Parathyroid adenoma (tissue), 2 donors: ENCODE data around the gene NPY1R.

ENCODE experiments used
- H2AFZ ChIP-seq: fragments of 300-600 bp; sonication (generic); one replicate; pipeline ENCODE4 v1.7.0; 2017; ENCODE audit warnings: antibody characterized with exemption, mild to moderate bottlenecking
- H3K27ac ChIP-seq: fragments of 300-600 bp; sonication (generic); one replicate; pipeline ENCODE4 v1.7.0; 2017
- H3K27me3 ChIP-seq: fragments of 300-600 bp; sonication (generic); one replicate; pipeline ENCODE4 v1.7.0; 2017; ENCODE audit warnings: low read length; ENCODE audit not compliant: control insufficient read depth, insufficient read depth
- H3K36me3 ChIP-seq: fragments of 300-600 bp; sonication (generic); one replicate; pipeline ENCODE4 v1.7.0; 2017; ENCODE audit warnings: low read length; ENCODE audit not compliant: control insufficient read depth, insufficient read depth
- H3K4me1 ChIP-seq: fragments of 300-600 bp; sonication (generic); one replicate; pipeline ENCODE4 v1.7.0; 2017; ENCODE audit warnings: control low read depth
- H3K4me2 ChIP-seq: fragments of 300-600 bp; sonication (generic); one replicate; pipeline ENCODE4 v1.7.0; 2017; ENCODE audit warnings: low read length
- H3K4me3 ChIP-seq: fragments of 300-600 bp; sonication (generic); one replicate; pipeline ENCODE4 v1.7.0; 2017; ENCODE audit warnings: low read depth, low read length
- H3K79me2 ChIP-seq: fragments of 300-600 bp; sonication (generic); one replicate; pipeline ENCODE4 v1.7.0; 2017; ENCODE audit warnings: control low read depth
- H3K9ac ChIP-seq: fragments of 300-600 bp; sonication (generic); one replicate; pipeline ENCODE4 v1.7.0; 2017; ENCODE audit warnings: mild to moderate bottlenecking
- H3K9me3 ChIP-seq: fragments of 300-600 bp; sonication (generic); one replicate; pipeline ENCODE4 v1.7.0; 2017; ENCODE audit warnings: low read length; ENCODE audit not compliant: control insufficient read depth
- CTCF ChIP-seq: fragments of 300-600 bp; sonication (generic); IDR thresholded peaks from one replicate; pipeline ENCODE4 v1.7.0; 2017; ENCODE audit warnings: antibody characterized with exemption, mild to moderate bottlenecking
- donor health status: primary hyperparathyroidism.

The NPY1R gene

GRCh38 chr4:163284304-163284703 is 48.1 kb downstream of the NPY1R start:
- H3K79me2 ChIP-seq = no peaks in the 10 kb centered on the region
- no peaks in the 10 kb centered on the region for H3K9me3 ChIP-seq
- no peaks in the 10 kb centered on the region for H3K4me1 ChIP-seq
- H3K4me3 ChIP-seq = no peak overlapping the region
- H3K27me3 ChIP-seq = no peaks in the 10 kb centered on the region
- no peak overlapping the region for H3K9ac ChIP-seq
- TF ChIP-seq CTCF = no peak
- H2AFZ ChIP-seq = no peak overlapping the region
- no peaks in the 10 kb centered on the region for H3K36me3 ChIP-seq
- H3K4me2 ChIP-seq = no peak overlapping the region
- H3K27ac ChIP-seq = no peak overlapping the region

- H3K9ac ChIP-seq = no peak overlapping the region
- no peak overlapping the region for H2AFZ ChIP-seq
- H3K9me3 ChIP-seq = no peaks in the 10 kb centered on the region
- no peak for TF ChIP-seq CTCF
- no peak overlapping the region for H3K4me2 ChIP-seq
- no peaks in the 10 kb centered on the region for H3K36me3 ChIP-seq
- H3K27me3 ChIP-seq = no peaks in the 10 kb centered on the region
- no peaks in the 10 kb centered on the region for H3K79me2 ChIP-seq
- no peak overlapping the region for H3K27ac ChIP-seq
- no peak overlapping the region for H3K4me3 ChIP-seq
- no peaks in the 10 kb centered on the region for H3K4me1 ChIP-seq
These were observed 51.5 kb downstream of the NPY1R start for GRCh38 chr4:163280703-163281519.

- TF ChIP-seq CTCF = no peak
- Histone ChIP-seq H3K9me3 (no peaks in the 10 kb centered on the region), H3K79me2 (no peaks in the 10 kb centered on the region), H3K27me3 (no peaks in the 10 kb centered on the region), H3K4me2 (no peak overlapping the region), H3K27ac (no peak overlapping the region), H3K4me1 (no peaks in the 10 kb centered on the region), H3K9ac (no peak overlapping the region), H2AFZ (no peak overlapping the region), H3K36me3 (no peaks in the 10 kb centered on the region), H3K4me3 (no peak overlapping the region)
These were observed 52.7 kb downstream of the NPY1R start for GRCh38 chr4:163279713-163280112.

GRCh38 chr4:163274861-163275260 is 57.5 kb downstream of the NPY1R start:
- H2AFZ ChIP-seq = no peak overlapping the region
- H3K27ac ChIP-seq = no peak overlapping the region
- no peaks in the 10 kb centered on the region for H3K27me3 ChIP-seq
- H3K4me1 ChIP-seq = no peaks in the 10 kb centered on the region
- no peaks in the 10 kb centered on the region for H3K9me3 ChIP-seq
- H3K4me2 ChIP-seq = no peak overlapping the region
- no peak overlapping the region for H3K9ac ChIP-seq
- no peak for TF ChIP-seq CTCF
- H3K4me3 ChIP-seq = no peak overlapping the region
- no peaks in the 10 kb centered on the region for H3K79me2 ChIP-seq
- H3K36me3 ChIP-seq = no peaks in the 10 kb centered on the region
